WERI-Rb-1 (cell line): ENCODE results near the gene WBP2.
"Not testable (repeated sequence)": the region's sequence is repeated elsewhere in the genome, so short reads cannot be mapped to it uniquely, and the experiment has no call there.

Source experiments
- DNase-seq: peaks from one replicate; pipeline ENCODE4 v3.0.0-alpha.2; 2020
- H3K27ac ChIP-seq: fragments of 250-450 bp; sonication (Bioruptor Pico); 2 replicates; pipeline ENCODE4 v1.5.1; 2020; ENCODE audit warnings: mild to moderate bottlenecking, moderate library complexity
- H3K27me3 ChIP-seq: fragments of 250-450 bp; sonication (Bioruptor Pico); 2 replicates; pipeline ENCODE4 v1.5.1; 2021; ENCODE audit warnings: mild to moderate bottlenecking, low read depth, moderate library complexity; ENCODE audit not compliant: insufficient read depth, severe bottlenecking
- H3K36me3 ChIP-seq: fragments of 250-450 bp; sonication (Bioruptor Pico); 2 replicates; pipeline ENCODE4 v1.5.1; 2020; ENCODE audit warnings: mild to moderate bottlenecking, moderate library complexity
- H3K4me3 ChIP-seq: 2 replicates; pipeline ENCODE4 v1.5.1; 2011; ENCODE audit warnings: low read depth, mild to moderate bottlenecking, control low read depth, low read length
- H3K9me3 ChIP-seq: fragments of 250-450 bp; sonication (Bioruptor Pico); 2 replicates; pipeline ENCODE4 v1.5.1; 2021; ENCODE audit warnings: mild to moderate bottlenecking, moderate library complexity; ENCODE audit not compliant: severe bottlenecking
- CTCF ChIP-seq: IDR thresholded peaks from 2 replicates; pipeline ENCODE4 v1.5.1; 2011; ENCODE audit warnings: low read depth, mild to moderate bottlenecking, control low read depth, inconsistent platforms, low read length

WBP2 gene

GRCh38 chr17:75891022-75891604 is 36.0 kb upstream of the WBP2 start:
- H3K27me3 ChIP-seq: no peaks in the 10 kb centered on the region
- no peak overlapping the region for H3K4me3 ChIP-seq
- no peak for TF ChIP-seq CTCF
- peak overlapping the region; percentile 95 for H3K27ac ChIP-seq
- DNase-seq: peak; percentile 94
- peaks cover 23% of the 10 kb centered on the region for H3K36me3 ChIP-seq
- no peaks in the 10 kb centered on the region for H3K9me3 ChIP-seq

DNA sequence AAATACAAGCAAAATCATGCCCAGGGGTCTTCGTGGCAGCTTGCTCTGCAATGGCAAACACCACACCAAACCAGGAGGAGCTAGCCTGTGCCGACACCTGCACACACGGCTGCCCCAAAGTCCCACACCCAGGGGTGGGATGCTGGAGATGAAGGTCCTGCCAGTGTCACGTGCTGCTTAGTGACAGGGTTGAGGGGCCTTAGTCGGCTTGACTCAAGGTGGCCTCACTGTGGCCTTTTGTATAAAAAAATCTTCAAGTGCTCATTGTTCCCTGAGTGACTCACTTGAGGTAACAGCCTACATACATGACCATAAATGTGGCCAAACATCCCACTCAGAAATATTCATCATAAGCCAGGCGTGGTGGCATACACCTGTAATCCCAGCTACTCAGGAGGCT is 34.3 kb upstream of the WBP2 start:
- peak; percentile 22; the same call in 1 of the 2 replicates for TF ChIP-seq CTCF
- no peaks in the 10 kb centered on the region for H3K9me3 ChIP-seq
- peaks cover 23% of the 10 kb centered on the region for H3K36me3 ChIP-seq
- H3K27ac ChIP-seq: peak overlapping the region; percentile 95
- H3K4me3 ChIP-seq: no peak overlapping the region
- no peak for DNase-seq
- no peaks in the 10 kb centered on the region for H3K27me3 ChIP-seq

DNA sequence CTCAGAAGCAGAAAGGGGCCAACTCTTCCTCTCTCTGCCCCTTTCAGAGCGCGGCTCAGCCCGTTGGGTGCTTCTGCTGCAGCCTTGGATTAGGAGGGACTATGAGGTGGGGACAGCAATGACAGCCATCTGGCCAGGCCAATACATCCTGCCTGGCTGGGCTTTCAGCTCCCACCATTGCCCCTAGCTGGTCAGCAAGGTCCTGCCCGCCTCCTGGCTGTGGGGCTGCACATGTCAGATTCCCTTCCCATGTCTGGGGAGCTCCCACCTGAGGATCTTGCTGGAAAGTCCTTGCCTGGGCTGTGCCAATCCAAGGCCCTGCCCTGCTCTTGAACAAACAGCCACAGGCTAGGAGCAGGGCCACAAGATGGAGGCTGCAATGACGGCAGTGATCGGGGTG is 33.3 kb upstream of the WBP2 start:
- H3K9me3 ChIP-seq: no peaks in the 10 kb centered on the region
- H3K27me3 ChIP-seq: no peaks in the 10 kb centered on the region
- peaks cover 23% of the 10 kb centered on the region for H3K36me3 ChIP-seq
- H3K4me3 ChIP-seq: no peak overlapping the region
- peak; percentile 93 for DNase-seq
- TF ChIP-seq CTCF: peak; percentile 50
- H3K27ac ChIP-seq: peak overlapping the region; percentile 95

DNA sequence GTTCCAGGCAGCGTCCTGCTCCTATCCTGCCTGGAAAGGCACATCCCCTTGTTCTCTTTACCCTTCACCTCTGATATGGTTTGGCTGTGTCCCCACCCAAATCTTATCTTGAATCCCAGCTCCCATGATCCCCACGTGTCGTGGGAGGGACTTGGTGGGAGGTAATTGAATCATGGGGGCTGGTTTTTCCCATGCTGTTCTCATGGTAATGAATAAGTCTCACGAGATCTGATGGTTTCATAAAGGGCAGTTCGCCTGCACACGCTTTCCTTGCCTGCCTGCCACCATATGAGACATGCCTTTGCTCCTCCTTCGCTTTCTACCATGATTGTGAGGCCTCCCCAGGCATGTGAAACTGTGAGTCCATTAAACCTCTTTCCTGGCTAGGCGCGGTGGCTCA is 30.7 kb upstream of the WBP2 start:
- H3K9me3 ChIP-seq, H3K27me3 ChIP-seq, DNase-seq, H3K4me3 ChIP-seq, H3K27ac ChIP-seq: not testable (repeated sequence)
- H3K36me3 ChIP-seq: peaks cover 15% of the 10 kb centered on the region

- Histone ChIP-seq H3K27ac (no peak overlapping the region), H3K36me3 (peaks cover 11% of the 10 kb centered on the region)
- no peak for TF ChIP-seq CTCF
These were observed 30.3 kb upstream of the WBP2 start for GRCh38 chr17:75885431-75885830.

GRCh38 chr17:75881678-75882454 is 26.7 kb upstream of the WBP2 start:
- no peak overlapping the region for H3K4me3 ChIP-seq
- no peak overlapping the region for H3K27ac ChIP-seq
- H3K9me3 ChIP-seq: no peaks in the 10 kb centered on the region
- H3K27me3 ChIP-seq: no peaks in the 10 kb centered on the region
- no peak for TF ChIP-seq CTCF
- DNase-seq: no peak
- peaks cover under 1% of the 10 kb centered on the region; the same call in 1 of the 2 replicates for H3K36me3 ChIP-seq

More at GRCh38 chr17:75885431-75885830, 30.3 kb upstream of the WBP2 start:
- H3K27me3 ChIP-seq: no peaks in the 10 kb centered on the region
- DNase-seq: no peak
- no peaks in the 10 kb centered on the region for H3K9me3 ChIP-seq
- no peak overlapping the region for H3K4me3 ChIP-seq
